ENCODE results near the gene OPN4.

The OPN4 gene

DNA sequence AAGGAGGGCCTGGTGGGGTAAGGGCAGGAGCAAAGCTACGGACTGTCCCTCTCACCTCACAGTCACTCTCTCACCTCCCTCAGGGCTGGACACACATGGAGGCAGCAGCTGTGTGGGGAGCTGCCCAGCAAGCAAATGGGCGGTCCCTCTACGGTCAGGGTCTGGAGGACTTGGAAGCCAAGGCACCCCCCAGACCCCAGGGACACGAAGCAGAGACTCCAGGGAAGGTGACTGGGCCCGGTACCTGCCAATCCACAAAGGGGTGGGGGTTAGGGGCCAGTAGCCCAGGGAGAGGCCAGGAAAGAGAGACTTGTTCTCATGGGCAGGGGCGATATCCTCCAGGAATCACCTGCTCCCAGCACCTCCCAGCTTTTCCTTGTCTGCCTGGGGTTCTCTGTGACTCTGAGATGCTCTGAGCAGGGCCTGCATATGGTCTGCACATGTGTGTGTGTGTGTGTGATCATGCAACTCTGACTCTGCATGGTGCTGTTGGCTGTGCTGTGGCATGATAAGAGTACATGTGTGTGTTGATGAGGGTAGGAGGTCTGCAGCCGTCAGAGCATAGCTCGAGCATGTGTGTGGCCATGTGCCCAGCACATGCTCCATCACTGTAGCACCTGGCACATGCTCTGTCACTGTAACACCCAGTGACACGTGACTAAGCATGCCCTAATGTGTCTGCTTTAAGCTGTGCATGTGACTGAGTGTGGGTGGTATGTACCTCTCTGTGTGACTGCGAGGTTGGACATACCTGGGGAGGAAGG is 9.4 kb downstream of the OPN4 start:
- TF ChIP-seq CTCF (IDR thresholded peaks at IDR 0.05; ENCODE audit: insufficient read depth, missing control alignments) = no peak
- no peak for DNase-seq (ENCODE audit: insufficient read length, low spot score)
- no peak for FAIRE-seq

GRCh38 chr10:86664341-86665217 is 10.2 kb downstream of the OPN4 start:
- FAIRE-seq (no peak), DNase-seq (ENCODE audit: insufficient read length, low spot score) (no peak)
- no peak for TF ChIP-seq CTCF (IDR thresholded peaks at IDR 0.05; ENCODE audit: insufficient read depth, missing control alignments)

- no peak for TF ChIP-seq CTCF (IDR thresholded peaks at IDR 0.05; ENCODE audit: insufficient read depth, missing control alignments)
- no peak for FAIRE-seq
- DNase-seq (ENCODE audit: insufficient read length, low spot score) = no peak
Measured at GRCh38 chr10:86665218-86665607, 10.9 kb downstream of the OPN4 start.

DNA sequence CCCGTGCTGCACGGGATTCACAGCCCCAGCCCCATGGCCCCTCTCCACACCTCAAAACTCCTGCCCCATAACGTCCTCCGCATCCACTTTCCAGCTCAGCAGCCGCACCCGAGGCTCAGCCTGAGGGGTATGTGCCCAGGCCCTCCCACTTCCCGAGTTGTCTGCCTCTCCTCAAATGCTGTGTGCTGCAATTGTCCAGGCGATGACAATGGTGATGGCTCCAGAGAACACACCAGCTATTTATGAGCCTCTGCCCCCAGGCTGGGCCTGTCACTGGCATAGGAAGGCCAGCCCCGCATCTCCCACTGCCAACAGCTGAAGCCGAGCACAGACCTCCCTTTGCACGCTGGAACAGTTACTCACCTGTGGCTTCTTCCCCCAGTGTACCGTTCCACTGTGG is 11.5 kb downstream of the OPN4 start:
- FAIRE-seq (no peak), DNase-seq (ENCODE audit: insufficient read length, low spot score) (no peak)
- TF ChIP-seq CTCF (IDR thresholded peaks at IDR 0.05; ENCODE audit: insufficient read depth, missing control alignments) = no peak

GRCh38 chr10:86666538-86666937 is 12.2 kb downstream of the OPN4 start:
- no peak for DNase-seq (ENCODE audit: insufficient read length, low spot score)
- no peak for FAIRE-seq
- no peak for TF ChIP-seq CTCF (IDR thresholded peaks at IDR 0.05; ENCODE audit: insufficient read depth, missing control alignments)

DNA sequence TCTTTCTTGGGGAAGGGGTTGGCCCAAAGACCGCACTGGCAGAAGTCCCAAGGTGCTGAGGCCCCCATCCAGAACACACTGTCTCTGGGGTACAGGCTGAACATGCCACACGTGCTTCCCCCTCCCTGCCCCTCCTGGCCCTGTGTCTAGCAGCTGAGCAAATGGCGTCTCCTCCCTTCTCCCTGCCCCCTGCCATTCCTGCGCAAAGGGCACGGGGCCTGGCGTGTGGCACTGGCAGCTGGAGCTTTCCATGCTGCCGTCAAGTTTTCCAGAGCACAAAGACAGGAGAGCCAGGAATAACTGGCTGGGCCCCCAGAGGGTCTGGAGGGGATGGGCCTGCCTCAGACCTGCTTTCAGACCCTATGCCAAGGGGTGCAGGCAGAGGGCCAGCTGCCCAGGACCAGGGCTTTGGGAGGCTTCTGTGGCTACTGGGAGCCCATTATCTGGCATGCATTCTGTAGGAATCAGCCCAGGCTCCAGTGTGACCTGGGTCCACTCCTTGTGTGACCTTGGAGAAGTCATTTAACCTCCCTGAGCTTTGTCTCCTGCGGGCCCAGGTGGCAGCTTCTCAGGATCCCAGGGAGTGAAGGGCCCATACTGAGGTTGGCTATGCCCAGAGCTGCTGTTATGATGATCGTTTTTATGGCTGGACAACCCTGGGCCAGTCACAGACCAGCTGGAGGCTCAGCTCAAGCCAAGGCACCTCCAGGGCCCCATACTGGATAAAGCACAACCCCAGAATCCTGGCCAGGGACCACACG is 13.3 kb downstream of the OPN4 start:
- no peak for FAIRE-seq
- no peak for TF ChIP-seq CTCF (IDR thresholded peaks at IDR 0.05; ENCODE audit: insufficient read depth, missing control alignments)
- no peak for DNase-seq (ENCODE audit: insufficient read length, low spot score)

Measured in D721Med (cell line).